Measurements from ENCODE around the gene DSCAML1.

GRCh38 chr11:117505285-117505970 lies 291.6 kb downstream of the DSCAML1 start:
- TF ChIP-seq CTCF (IDR thresholded peaks at IDR 0.05) (no peak), POLR2AphosphoS5 (IDR thresholded peaks at IDR 0.05) (no peak), POLR2A (IDR thresholded peaks at IDR 0.05) (no peak)

Data from upper lobe of left lung (tissue), 4 donors.